22Rv1 (cell line): ENCODE data around the gene ABCG2.

Experiments
- H3K27ac ChIP-seq: fragments of 450-650 bp; 2 replicates; pipeline ENCODE4 v1.5.1; 2017
- ZFX ChIP-seq: fragments of 450-650 bp; IDR thresholded peaks from 2 replicates; pipeline ENCODE4 v1.6.1; 2017; ENCODE audit warnings: antibody characterized with exemption, borderline replicate concordance
- TF ChIP-seq, protein P1 (sequence below): fragments of 450-650 bp; IDR thresholded peaks from 2 replicates; pipeline ENCODE4 v1.5.1; 2017; ENCODE audit warnings: mild to moderate bottlenecking

Gene ABCG2

DNA sequence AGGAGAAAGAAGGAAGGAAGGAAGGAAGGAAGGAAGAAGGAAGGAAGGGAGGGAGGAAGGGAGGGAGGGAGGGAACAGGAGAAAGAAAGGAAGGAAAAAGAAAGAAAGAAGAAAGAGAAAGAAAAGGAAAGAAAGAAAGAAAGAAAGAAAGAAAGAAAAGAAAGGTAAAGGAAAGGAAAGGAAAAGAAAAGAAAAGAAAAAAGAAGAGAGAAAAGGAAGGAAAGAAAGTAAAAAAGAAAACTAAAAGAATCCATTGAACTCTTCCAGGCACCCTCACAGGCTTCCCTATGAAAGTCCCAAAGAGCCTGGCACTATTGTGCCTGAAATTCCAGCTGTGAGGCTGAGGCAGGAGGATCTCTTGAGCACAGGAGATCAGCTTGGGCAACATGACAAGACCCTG lies 11.5 kb downstream of the ABCG2 start:
- TF ChIP-seq, protein P1, sequence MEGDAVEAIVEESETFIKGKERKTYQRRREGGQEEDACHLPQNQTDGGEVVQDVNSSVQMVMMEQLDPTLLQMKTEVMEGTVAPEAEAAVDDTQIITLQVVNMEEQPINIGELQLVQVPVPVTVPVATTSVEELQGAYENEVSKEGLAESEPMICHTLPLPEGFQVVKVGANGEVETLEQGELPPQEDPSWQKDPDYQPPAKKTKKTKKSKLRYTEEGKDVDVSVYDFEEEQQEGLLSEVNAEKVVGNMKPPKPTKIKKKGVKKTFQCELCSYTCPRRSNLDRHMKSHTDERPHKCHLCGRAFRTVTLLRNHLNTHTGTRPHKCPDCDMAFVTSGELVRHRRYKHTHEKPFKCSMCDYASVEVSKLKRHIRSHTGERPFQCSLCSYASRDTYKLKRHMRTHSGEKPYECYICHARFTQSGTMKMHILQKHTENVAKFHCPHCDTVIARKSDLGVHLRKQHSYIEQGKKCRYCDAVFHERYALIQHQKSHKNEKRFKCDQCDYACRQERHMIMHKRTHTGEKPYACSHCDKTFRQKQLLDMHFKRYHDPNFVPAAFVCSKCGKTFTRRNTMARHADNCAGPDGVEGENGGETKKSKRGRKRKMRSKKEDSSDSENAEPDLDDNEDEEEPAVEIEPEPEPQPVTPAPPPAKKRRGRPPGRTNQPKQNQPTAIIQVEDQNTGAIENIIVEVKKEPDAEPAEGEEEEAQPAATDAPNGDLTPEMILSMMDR: no peak
- no peak for TF ChIP-seq ZFX

DNA sequence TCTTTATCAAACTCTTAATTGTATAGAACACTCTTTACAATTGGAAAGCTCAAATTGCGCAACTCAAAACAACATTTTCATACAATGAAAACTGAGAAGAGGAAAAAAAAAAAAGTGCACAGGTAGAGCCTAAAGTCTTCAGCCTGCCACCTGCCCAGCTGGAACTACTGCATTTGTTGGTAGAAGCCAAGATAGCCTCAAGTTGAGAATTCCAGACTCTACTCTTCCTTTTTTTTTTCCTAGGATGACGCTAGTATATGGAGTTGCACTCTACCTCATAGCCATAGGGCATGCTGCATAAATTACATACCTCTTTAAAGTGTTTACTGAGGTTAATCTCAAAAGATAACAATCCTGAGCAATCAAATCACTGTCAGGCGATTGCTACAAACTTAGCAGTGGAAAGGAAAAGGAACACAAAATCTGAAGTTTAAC lies 13.6 kb downstream of the ABCG2 start:
- TF ChIP-seq, protein P1: no peak
- TF ChIP-seq ZFX: no peak
- H3K27ac ChIP-seq: peak overlapping the region; percentile 72

More for the DNA sequence above, 11.5 kb downstream of the ABCG2 start:
- H3K27ac ChIP-seq: no peak overlapping the region

GRCh38 chr4:88144048-88144447 lies 14.4 kb downstream of the ABCG2 start:
- TF ChIP-seq ZFX: no peak
- TF ChIP-seq, protein P1: no peak
- peak overlapping the region; percentile 72 for H3K27ac ChIP-seq

DNA sequence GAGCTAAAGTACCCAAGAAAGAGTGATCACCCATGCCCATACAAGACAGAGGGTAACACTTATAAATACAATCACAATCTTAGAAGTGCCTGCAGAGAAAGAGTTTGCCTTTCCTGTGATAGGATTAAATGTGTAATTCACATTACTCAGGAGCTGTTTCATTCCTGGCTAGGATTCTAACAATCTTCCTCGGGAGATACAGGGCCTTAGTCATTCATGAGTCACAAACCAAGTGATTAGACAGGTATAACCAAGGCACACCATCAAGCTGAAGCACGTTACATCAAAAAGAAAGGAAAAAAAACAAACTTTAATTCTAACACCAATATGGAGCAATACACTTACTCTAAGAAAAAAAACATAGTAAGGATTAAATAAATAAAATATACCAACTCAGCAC lies 14.9 kb downstream of the ABCG2 start:
- H3K27ac ChIP-seq: no peak overlapping the region
- TF ChIP-seq ZFX: no peak

- TF ChIP-seq, protein P1: no peak
- TF ChIP-seq ZFX: no peak
- H3K27ac ChIP-seq: no peak overlapping the region
These were observed 19.9 kb downstream of the ABCG2 start for GRCh38 chr4:88138561-88138960.

GRCh38 chr4:88137112-88137511 lies 21.3 kb downstream of the ABCG2 start:
- H3K27ac ChIP-seq: no peak overlapping the region
- TF ChIP-seq, protein P1: no peak
- TF ChIP-seq ZFX: no peak

- TF ChIP-seq, protein P1: no peak
- no peak for TF ChIP-seq ZFX
- H3K27ac ChIP-seq: no peak overlapping the region
These were observed 22.2 kb downstream of the ABCG2 start for GRCh38 chr4:88136249-88136648.

DNA sequence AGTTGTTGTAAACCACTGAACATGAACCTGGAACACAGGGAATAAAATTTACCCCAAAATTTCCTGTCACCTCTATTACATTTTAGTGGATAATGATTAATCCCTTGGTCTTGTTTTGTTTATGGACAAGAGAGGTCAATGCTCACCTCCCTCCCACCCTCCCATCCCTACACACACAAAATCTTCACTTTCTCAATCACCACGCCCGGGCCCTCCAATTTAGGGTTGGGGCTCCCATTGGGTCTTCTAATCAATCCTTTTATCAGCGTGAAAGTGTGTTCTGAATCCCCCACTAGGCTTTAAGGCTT lies 23.1 kb downstream of the ABCG2 start:
- TF ChIP-seq, protein P1: no peak
- no peak for TF ChIP-seq ZFX
- no peak overlapping the region for H3K27ac ChIP-seq
